Neuronal stem cell (in vitro differentiated cells): Measurements from ENCODE around the gene MFSD6L.

Experiments used
- DNase-seq: peaks from one replicate; pipeline ENCODE4 v3.0.0-alpha.2; 2013; ENCODE audit warnings: low spot score
- H2AFZ ChIP-seq: one replicate; pipeline ENCODE4 v1.6.1; 2013; ENCODE audit warnings: mild to moderate bottlenecking, low read length, inconsistent platforms
- H2AK5ac ChIP-seq: 2 replicates; pipeline ENCODE4 v1.6.1; 2013; ENCODE audit warnings: low read depth, mild to moderate bottlenecking, inconsistent platforms, low read length, moderate library complexity, mixed read lengths
- H2BK120ac ChIP-seq: 2 replicates; pipeline ENCODE4 v1.6.1; 2013; ENCODE audit warnings: low read depth, mild to moderate bottlenecking, inconsistent platforms, low read length, moderate library complexity, mixed read lengths
- H2BK12ac ChIP-seq: one replicate; pipeline ENCODE4 v1.6.1; 2013; ENCODE audit warnings: low read length, inconsistent platforms
- H2BK15ac ChIP-seq: 2 replicates; pipeline ENCODE4 v1.6.1; 2013; ENCODE audit warnings: mild to moderate bottlenecking, low read length, inconsistent platforms, mixed read lengths
- H2BK5ac ChIP-seq: one replicate; pipeline ENCODE4 v1.6.1; 2013; ENCODE audit warnings: inconsistent platforms, mild to moderate bottlenecking, low read length, moderate library complexity
- H3K14ac ChIP-seq: one replicate; pipeline ENCODE4 v1.6.1; 2013; ENCODE audit warnings: low read length, inconsistent platforms
- H3K18ac ChIP-seq: 2 replicates; pipeline ENCODE4 v1.6.1; 2013; ENCODE audit warnings: low read length, inconsistent platforms
- H3K23ac ChIP-seq: 2 replicates; pipeline ENCODE4 v1.6.1; 2013; ENCODE audit warnings: low read depth, mild to moderate bottlenecking, mixed read lengths, low read length, inconsistent platforms; ENCODE audit not compliant: poor library complexity
- H3K27ac ChIP-seq: replicated peaks from 3 replicates; pipeline ENCODE4 v1.5.1; 2013; ENCODE audit warnings: low read length, inconsistent platforms
- H3K27me3 ChIP-seq, 3 experiments: 2 replicates each; pipeline ENCODE4 v1.6.1; 2013; ENCODE audit warnings: low read length in 3 of 3, mild to moderate bottlenecking in 2 of 3, inconsistent platforms in 1 of 3, low read depth in 1 of 3, mixed read lengths in 1 of 3, moderate library complexity in 1 of 3; ENCODE audit not compliant: control insufficient read depth in 3 of 3, insufficient read depth in 3 of 3
- H3K36me3 ChIP-seq, 2 donors: replicated peaks in 1 of 2; 2 replicates each; pipeline ENCODE4 v1.6.1; 2013; ENCODE audit warnings: low read length in 2 of 2; ENCODE audit not compliant: control insufficient read depth in 2 of 2, insufficient read depth in 2 of 2
- H3K4ac ChIP-seq: 2 replicates; pipeline ENCODE4 v1.6.1; 2013; ENCODE audit warnings: inconsistent platforms, mild to moderate bottlenecking, low read length, moderate library complexity
- H3K4me1 ChIP-seq, 2 donors: 1 replicate in 1 of 2; 2 replicates in 1 of 2; pipeline ENCODE4 v1.6.1; 2013; ENCODE audit warnings: low read length in 2 of 2, low read depth in 1 of 2; ENCODE audit not compliant: control insufficient read depth in 2 of 2, insufficient read depth in 1 of 2
- H3K4me2 ChIP-seq: one replicate; pipeline ENCODE4 v1.6.1; 2013; ENCODE audit warnings: mild to moderate bottlenecking, low read length, inconsistent platforms; ENCODE audit not compliant: insufficient read depth, poor library complexity, severe bottlenecking
- H3K4me3 ChIP-seq, 2 donors: 2 replicates each; pipeline ENCODE4 v1.5.1; 2013; ENCODE audit warnings: low read length in 2 of 2, mild to moderate bottlenecking in 2 of 2, inconsistent platforms in 1 of 2, moderate library complexity in 1 of 2
- H3K79me1 ChIP-seq: one replicate; pipeline ENCODE4 v1.6.1; 2013; ENCODE audit warnings: low read depth, mild to moderate bottlenecking, inconsistent platforms, low read length, moderate library complexity
- H3K9ac ChIP-seq: one replicate; pipeline ENCODE4 v1.6.1; 2013; ENCODE audit warnings: mild to moderate bottlenecking, low read depth, low read length, inconsistent platforms; ENCODE audit not compliant: poor library complexity
- H3K9me3 ChIP-seq, 2 donors: replicated peaks in 1 of 2; 2 replicates each; pipeline versions ENCODE3 to v1.6.1; 2013; ENCODE audit warnings: low read length in 2 of 2, mild to moderate bottlenecking in 2 of 2, inconsistent platforms in 1 of 2, low read depth in 1 of 2, mixed read lengths in 1 of 2, moderate library complexity in 1 of 2; ENCODE audit not compliant: control insufficient read depth in 2 of 2, insufficient read depth in 1 of 2
- H4K8ac ChIP-seq: one replicate; pipeline ENCODE4 v1.6.1; 2013; ENCODE audit warnings: low read depth, mild to moderate bottlenecking, inconsistent platforms, low read length, moderate library complexity
- H4K91ac ChIP-seq: one replicate; pipeline ENCODE4 v1.6.1; 2013; ENCODE audit warnings: low read length, low read depth, mild to moderate bottlenecking, inconsistent platforms; ENCODE audit not compliant: poor library complexity
- WGBS, 2 donors: extraction: QIAGEN DNeasy Blood & Tissue Kit; methylation state at CpG; one replicate each; pipeline ENCODE4 v1.1.7; 2013; ENCODE audit warnings: missing lambda C conversion rate in 2 of 2, mixed read lengths in 1 of 2; ENCODE audit not compliant: insufficient read length in 2 of 2, insufficient replicate concordance in 1 of 2; ENCODE audit errors: extremely low coverage in 2 of 2; 5-methylcytosine and 5-hydroxymethylcytosine counted together

MFSD6L gene

DNA sequence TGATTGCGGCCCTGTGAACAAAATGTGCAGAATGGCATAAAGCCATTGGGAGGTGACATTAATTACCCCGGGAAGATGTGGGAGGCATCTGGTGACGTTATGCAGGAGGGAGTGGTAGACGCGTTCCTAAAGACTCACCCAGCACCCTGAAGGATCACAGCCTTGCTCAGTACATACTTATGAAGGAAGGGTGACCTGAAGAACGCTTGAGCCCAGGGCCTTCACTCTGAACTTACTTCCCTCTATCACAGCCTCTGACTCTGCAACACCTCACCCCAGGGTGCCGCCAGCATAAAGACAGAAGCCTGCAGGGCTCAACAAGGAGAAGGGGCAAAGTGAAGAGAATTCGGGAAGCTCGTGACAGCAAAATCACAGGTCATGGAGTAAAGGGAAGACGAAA, 9.4 kb downstream of the MFSD6L start:
- Histone ChIP-seq H3K27ac (no peak overlapping the region), H4K91ac (no peak overlapping the region), H2AK5ac (no peak overlapping the region), H3K4me2 (no peak overlapping the region), H2AFZ (no peak overlapping the region), H3K27me3 (peaks cover 0 to 4% (median 0%) of the 10 kb centered on the region in 3 experiments), H3K4me1 (peaks cover 0 to 2% of the 10 kb centered on the region in 2 donors), H2BK120ac (no peak overlapping the region), H3K36me3 (no peaks in the 10 kb centered on the region), H3K4ac (no peak overlapping the region), H3K79me1 (no peaks in the 10 kb centered on the region), H3K23ac (no peak overlapping the region), H3K9me3 (peaks cover 4 to 11% of the 10 kb centered on the region in 2 donors), H3K14ac (no peak overlapping the region), H2BK15ac (no peak overlapping the region), H3K4me3 (peak overlapping the region in 1 of 2 donors; percentile 53), H3K9ac (no peak overlapping the region), H4K8ac (no peak overlapping the region), H2BK12ac (no peak overlapping the region), H2BK5ac (no peak overlapping the region), H3K18ac (no peak overlapping the region)
- no peak for DNase-seq
- no CpG with 5 or more reads among the region's 10 CpGs for WGBS, 2 donors

DNA sequence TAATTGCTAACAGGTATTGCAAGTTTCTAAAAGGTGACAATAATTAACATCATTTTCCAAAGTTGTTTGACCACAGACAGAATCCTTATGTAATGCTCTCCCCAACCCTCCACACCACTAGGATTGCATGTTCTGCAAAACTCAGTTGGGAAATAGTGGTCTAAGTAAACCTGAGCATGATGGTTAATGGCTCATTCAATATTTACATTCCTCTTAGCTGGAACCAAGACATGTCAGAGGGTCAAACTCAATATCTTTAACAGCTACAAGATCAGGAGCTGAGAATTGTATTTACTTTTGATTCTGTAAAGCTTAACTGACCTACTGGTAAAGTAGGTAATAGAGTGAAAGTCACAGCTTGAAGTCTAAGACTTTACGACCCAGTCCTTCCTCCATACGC, 10.2 kb downstream of the MFSD6L start:
- Histone ChIP-seq H3K36me3 (no peaks in the 10 kb centered on the region), H4K91ac (no peak overlapping the region), H2BK15ac (no peak overlapping the region), H3K4me1 (peaks cover 0 to 2% of the 10 kb centered on the region in 2 donors), H3K27ac (no peak overlapping the region), H3K4me3 (no peak overlapping the region), H2AK5ac (no peak overlapping the region), H2BK120ac (no peak overlapping the region), H3K18ac (no peak overlapping the region), H3K4me2 (no peak overlapping the region), H2BK5ac (no peak overlapping the region), H3K9ac (no peak overlapping the region), H3K23ac (no peak overlapping the region), H3K9me3 (peaks cover 4 to 11% of the 10 kb centered on the region in 2 donors), H3K27me3 (peaks cover 0 to 4% (median 0%) of the 10 kb centered on the region in 3 experiments), H3K4ac (no peak overlapping the region), H4K8ac (no peak overlapping the region), H3K14ac (no peak overlapping the region), H2BK12ac (no peak overlapping the region), H3K79me1 (no peaks in the 10 kb centered on the region), H2AFZ (no peak overlapping the region)
- no peak for DNase-seq
- no CpG with 5 or more reads among the region's 2 CpGs for WGBS, 2 donors

DNA sequence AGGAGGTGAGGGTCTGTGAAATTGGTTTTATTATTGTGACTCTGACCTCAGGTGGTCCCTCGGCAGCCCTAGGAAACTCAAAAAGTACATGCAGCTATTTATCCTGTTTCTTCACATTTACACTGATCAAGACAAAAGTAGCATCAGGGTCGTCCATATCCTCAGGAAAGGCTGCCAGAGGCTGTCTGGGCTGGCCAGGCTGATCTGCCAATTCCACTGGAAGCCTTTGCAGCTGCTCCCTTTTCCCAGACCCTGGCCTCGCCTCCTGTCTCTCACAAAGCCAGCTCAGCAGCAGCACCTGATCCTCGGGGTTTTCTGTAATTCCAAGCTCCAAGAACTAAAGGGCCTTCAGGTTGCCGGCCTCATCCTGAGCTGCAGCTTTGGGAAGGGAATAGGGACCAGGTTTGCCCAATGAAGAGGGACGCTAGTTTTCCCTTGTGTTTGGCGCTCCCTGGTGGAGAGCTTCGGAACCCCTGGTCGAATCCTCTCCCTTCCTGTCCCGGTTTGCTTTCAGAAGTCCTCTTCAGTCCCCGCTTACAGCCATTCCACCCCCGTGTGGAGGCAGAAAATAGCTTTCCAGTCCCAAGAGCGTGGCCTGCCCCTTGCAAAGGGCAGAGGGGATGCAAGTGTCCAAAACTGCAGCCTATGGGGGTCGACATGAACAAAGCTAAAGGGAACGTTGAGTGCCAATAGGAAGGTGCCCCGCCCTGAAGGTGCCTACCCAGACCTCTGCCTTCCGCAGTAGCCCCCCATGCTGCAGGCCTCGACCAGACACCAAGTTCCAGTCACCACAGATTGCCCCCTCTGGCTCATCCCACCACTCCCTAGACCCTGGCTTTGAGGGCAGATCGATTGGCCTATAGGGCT, 13.4 kb downstream of the MFSD6L start:
- Histone ChIP-seq H2BK15ac (no peak overlapping the region), H3K9ac (peak overlapping the region; percentile 46), H2BK120ac (no peak overlapping the region), H2AK5ac (peak overlapping the region; percentile 2), H3K36me3 (no peaks in the 10 kb centered on the region), H2BK5ac (no peak overlapping the region), H3K9me3 (no peaks in the 10 kb centered on the region), H3K4me2 (no peak overlapping the region), H3K23ac (no peak overlapping the region), H4K8ac (no peak overlapping the region), H2BK12ac (no peak overlapping the region), H3K4me3 (no peak overlapping the region), H3K4me1 (peaks cover 0 to 2% of the 10 kb centered on the region in 2 donors), H3K14ac (no peak overlapping the region), H2AFZ (peak overlapping the region; percentile 69), H3K27me3 (peaks cover 0 to 4% (median 0%) of the 10 kb centered on the region in 3 experiments), H3K79me1 (no peaks in the 10 kb centered on the region), H4K91ac (no peak overlapping the region), H3K4ac (no peak overlapping the region), H3K27ac (no peak overlapping the region), H3K18ac (no peak overlapping the region)
- no CpG with 5 or more reads among the region's 19 CpGs for WGBS, 2 donors
- DNase-seq: peak; percentile 81

DNA sequence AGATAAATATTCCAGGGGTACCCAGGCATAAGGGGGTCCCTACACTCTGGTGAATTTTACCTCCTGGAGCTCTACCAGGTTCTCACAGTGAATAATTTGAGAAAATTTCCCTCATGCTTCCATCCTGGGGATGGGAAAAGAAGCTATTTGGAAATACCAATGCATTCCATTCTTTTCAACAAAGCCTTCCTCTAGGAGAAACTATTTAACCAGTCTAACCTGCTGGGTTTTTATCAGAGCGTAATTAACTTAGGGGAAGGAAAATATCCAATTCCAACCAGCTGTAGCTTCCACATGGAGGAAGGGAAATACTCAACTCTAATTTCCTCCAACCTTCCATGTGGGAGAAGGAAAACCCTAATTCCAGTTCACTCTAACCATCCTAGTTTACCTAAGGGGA, 17.0 kb downstream of the MFSD6L start:
- H2BK120ac ChIP-seq: no peak overlapping the region
- no peak overlapping the region for H3K18ac ChIP-seq
- H3K79me1 ChIP-seq: no peaks in the 10 kb centered on the region
- H4K8ac ChIP-seq: no peak overlapping the region
- no peaks in the 10 kb centered on the region for H3K9me3 ChIP-seq
- no peak overlapping the region for H2AK5ac ChIP-seq
- no peaks in the 10 kb centered on the region for H3K36me3 ChIP-seq
- H2BK5ac ChIP-seq: no peak overlapping the region
- no peak overlapping the region for H3K23ac ChIP-seq
- no peaks in the 10 kb centered on the region for H3K27me3 ChIP-seq
- H3K4me1 ChIP-seq: no peaks in the 10 kb centered on the region
- no peak overlapping the region for H2AFZ ChIP-seq
- H3K4me3 ChIP-seq: no peak overlapping the region
- no peak overlapping the region for H3K14ac ChIP-seq
- DNase-seq: no peak
- no peak overlapping the region for H3K9ac ChIP-seq
- H3K4me2 ChIP-seq: no peak overlapping the region
- H3K27ac ChIP-seq: no peak overlapping the region
- no peak overlapping the region for H4K91ac ChIP-seq
- WGBS, 2 donors: no CpG with 5 or more reads among the region's 1 CpG
- no peak overlapping the region for H2BK15ac ChIP-seq
- H2BK12ac ChIP-seq: no peak overlapping the region
- H3K4ac ChIP-seq: no peak overlapping the region
